HT-29 (cell line): ENCODE results near the gene KPNA2. TPM values are rescaled to one million over a fixed set of nuclear protein-coding genes. Genes with fewer than 3 reads are reported as not detected.

Experiments used
- DNase-seq: peaks from one replicate; pipeline ENCODE4 v3.0.0-alpha.2; 2015; ENCODE audit warnings: low spot score
- total RNA-seq: library from RNA; depleted of rRNA; stranded (reverse); fragments of >200 nt; shearing (Covaris generic); gene quantifications from 2 replicates; pipeline ENCODE4 v1.2.3, GENCODE V29; 2014; rRNA removed

KPNA2 gene
- total RNA-seq, 1 experiment from 2014 or later = 150 TPM

DNA sequence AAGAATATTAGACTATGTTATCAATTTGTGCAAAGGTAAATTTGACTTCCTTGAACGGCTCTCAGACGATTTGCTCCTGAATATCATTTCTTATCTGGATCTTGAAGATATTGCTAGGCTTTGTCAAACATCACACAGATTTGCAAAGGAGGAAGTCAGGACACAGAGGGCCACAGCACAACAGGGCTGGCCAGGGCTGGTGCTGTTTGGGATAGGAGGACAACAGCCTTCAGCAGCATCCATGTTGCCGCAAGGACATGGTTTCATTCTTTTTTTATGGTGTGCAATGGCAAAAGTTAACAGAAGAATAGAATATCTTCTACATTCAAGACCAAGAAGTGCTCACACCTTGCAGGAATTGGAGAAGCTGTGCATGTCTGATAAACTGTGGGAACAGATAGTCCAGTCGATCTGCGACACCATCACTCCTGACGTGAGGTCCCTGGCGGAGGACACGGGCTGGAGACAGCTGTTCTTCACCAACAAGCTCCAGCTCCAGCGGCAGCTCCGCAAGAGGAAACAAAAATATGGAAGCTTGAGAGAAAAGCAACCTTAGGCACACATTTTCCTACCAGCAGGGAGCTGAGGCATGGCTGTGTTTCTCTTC is 59.8 kb downstream of the KPNA2 start:
- DNase-seq = no peak

DNA sequence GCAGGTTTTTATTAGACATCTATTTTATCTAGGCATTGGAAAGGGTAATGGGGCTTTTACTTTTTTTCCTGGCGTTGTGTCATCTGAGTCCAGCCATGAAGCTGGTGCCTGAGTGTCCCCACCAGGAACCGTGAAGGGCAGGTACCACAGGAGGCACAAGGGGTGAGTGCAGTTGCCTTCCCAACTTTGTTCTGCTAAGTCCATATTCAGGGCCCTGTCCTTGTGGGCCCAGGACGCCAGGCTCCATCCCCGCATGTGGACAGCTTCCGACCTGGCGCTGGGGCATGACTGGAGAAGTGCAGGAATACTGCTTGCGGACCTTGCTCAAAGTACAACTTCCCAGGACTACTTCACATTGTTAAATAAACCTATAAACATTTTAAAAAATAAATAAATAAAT is 60.6 kb downstream of the KPNA2 start:
- DNase-seq = no peak

Other genes starting within 250 kb of the KPNA2 start
- 65.2 and 70.6 TPM in 2 replicates for gene BPTF, start 210.2 kb upstream of the KPNA2 start, total RNA-seq
- gene C17orf58, start 39.3 kb upstream of the KPNA2 start, total RNA-seq = 40.7 and 45.7 TPM in 2 replicates
- gene AMZ2, start 212.3 kb downstream of the KPNA2 start, total RNA-seq = 12.4 and 20.0 TPM in 2 replicates